CD4-positive, alpha-beta T cell treated with Interleukin-12 subunit alpha and Interleukin-12 subunit beta, for 1 hour (primary cell): ENCODE results near the gene CATSPERD.
A peak's percentile ranks its signal among the peaks of the same experiment; 100 is the strongest.

Source experiments
- DNase-seq: peaks from one replicate; pipeline ENCODE4 v3.0.0-alpha.2; 2020

The CATSPERD gene

DNA sequence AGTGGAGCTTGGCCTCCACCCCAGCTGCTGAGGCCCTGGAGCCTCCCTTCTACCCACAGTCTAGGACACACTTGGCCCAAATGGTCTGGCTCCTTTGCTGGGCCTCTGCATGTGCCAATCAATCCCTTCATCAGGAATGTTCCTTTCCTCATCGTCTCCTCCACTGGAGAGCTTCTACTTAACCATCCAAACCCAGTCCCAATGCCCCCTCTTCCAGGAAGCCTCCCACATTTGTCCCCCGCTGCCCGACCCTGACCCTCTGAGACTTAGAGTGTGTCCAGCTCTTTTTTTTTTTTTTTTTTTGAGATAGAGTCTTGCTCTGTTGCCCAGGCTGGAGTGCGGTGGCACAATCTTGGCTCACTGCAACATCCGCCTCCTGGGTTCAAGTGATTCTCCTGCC is 68.0 kb downstream of the CATSPERD start:
- no peak for DNase-seq

DNA sequence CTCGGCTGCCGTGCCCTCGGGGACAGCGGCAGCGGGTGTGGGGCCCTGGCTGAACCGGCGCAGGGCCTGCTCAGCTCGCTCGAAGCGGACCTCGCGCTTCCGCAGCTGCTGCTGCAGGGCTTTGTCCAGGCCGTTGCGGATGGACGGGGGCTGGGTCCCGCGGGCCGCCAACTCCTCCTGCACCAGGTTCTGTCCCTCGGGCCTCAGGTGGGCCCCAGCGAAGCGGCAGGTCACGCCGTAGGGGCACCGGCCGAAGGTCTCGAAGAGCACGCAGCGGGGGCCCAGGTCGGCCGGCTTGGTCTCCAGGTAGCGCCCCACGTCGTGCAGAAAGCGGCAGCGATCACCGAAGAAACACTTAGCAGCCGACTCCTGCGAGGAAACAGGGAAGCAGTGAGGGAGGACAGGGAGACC is 68.9 kb downstream of the CATSPERD start:
- no peak for DNase-seq

DNA sequence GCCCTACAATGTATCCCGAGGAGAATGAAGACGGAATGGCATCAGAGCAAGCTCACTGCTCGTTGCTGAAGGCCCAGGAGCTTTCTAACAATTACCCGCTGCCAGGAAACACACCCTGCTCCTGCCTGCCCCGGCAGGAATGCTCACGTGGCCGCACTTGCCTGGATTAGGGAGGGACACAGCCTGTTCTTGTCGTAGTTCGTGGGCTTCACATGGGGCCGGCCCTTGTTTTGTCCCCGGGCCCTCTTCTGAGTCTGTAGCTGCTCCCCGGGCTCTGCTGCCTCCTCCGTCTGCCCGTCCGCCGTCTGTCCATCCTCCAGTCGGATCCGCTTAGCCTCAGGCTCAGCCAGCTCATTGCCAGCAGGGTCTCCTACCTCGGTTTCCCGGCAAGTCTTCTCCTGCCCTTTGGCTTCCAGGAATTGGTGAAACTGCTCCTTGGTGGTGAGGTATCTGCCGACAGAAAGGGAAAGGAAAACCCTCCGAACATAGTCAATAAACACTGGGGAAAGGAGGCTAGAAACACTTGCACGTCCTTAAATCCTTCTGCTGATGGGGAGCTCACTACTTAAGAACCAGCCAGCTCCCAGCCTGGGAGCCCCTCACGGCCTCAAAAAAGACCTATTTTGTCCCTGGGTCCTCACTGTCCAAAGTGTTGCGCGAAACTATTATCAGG is 69.6 kb downstream of the CATSPERD start:
- DNase-seq, result no peak

DNA sequence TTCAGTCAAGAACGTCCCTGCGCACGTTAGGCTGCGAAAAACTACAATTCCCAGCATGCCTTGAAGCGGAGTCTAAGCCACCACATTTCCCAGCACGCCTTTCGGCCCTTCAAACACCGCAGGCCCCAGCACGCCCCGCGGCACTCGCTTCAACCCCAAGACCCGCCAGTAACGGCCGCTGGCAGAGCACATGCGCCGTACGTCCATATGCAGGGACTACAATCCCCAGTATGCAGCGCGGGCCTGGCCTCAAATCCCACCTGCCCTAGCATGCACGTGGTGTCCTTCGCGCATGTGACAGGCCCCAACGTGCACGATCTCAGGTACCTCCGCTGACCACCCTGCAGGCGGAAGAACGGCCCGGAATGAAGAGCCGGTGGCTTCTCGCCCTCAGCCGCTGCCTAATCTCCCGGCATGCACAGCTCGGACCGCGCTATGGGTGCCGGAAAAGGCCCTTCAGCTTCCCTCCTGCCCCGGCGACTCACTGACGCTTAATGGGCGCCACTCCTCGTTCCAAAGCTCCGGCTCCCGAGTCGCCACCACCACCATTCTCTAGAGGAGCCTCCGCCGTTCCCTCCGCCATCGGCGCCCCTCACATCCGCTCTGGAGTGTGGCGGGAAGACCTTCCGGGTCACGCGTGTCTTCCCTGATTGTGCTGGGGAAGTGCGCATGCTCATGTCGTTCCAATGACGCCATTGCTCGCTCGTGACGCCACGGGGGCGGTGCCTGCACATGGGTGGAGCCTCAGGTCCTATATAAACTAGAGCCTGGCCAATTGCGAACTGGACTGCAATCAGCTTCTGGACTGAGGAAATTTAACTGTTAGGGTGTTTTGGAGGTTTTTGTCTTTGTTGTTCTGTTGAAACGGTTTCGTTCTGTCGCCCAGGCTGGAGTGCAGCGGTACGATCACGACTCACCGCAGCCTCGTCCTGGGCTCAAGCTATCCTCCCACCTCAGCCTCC is 70.4 kb downstream of the CATSPERD start, which contains the start of gene DUS3L:
DUS3L (minus strand) TSS at position 605 of the 962 bp plus-strand sequence; CDS start at position 583, 22 bp downstream.
- DNase-seq, result peak; percentile 97

DNA sequence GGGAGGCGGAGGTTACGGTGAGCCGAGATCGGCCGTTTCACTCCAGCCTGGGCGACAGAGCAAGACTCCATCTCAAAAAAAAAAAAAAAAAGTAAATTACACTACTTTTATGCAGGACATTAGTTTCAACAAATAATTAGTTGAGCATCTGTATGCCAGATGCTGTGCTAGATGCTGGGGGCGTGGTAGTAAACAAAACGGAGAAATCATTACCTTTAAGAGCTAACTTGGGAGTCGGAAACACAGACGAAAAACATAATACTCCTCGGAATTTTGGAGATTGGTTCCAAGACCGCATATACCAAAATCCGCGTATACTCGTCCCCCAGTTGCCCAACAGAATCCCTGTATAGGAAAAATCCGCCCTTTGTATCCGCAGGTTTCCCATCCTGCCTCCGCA is 71.8 kb downstream of the CATSPERD start:
- no peak for DNase-seq

DNA sequence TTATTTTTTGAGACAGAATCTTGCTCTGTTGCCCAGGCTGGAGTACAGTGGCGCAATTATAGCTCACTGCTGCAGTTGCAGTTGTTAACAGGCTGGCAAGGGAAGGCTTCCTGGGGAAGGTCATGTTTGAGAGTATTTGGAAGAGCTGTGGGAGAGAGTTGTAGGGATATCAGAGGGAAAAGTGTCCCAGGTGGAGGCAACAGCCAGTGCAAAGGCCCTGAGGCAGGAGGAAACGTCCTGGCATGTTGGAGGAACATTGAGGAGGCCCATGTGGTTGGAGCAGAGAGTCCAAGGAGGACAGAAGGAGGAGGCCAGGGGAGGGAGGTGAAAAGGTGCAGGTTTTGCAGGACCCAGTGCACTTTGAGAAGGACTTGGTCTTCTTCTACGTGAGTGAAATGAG is 72.8 kb downstream of the CATSPERD start:
- DNase-seq, result no peak

DNA sequence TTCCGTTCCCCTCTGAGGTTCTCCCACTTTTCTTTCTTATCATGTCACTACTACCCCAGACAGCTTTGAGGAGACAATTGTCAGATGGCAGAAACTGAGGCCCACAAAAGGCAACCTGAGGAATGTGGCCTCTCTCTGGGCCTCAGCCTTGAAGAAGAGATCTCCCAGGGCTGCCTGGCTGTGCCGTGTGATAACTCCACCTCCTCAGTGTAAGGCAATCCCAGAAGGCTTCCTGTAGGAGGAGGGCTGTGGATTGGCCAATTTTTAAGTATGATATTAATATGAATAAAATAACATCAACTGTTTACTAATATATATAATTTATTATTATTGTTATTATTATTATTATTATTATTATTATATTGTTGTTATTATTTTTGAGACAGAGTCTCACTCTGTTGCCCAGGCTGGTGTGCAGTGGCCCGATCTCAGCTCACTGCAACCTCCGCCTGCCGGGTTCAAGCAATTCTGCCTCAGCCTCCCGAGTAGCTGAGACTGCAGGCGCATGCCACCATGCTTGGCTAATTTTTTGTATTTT is 75.0 kb downstream of the CATSPERD start:
- DNase-seq, result no peak

DNA sequence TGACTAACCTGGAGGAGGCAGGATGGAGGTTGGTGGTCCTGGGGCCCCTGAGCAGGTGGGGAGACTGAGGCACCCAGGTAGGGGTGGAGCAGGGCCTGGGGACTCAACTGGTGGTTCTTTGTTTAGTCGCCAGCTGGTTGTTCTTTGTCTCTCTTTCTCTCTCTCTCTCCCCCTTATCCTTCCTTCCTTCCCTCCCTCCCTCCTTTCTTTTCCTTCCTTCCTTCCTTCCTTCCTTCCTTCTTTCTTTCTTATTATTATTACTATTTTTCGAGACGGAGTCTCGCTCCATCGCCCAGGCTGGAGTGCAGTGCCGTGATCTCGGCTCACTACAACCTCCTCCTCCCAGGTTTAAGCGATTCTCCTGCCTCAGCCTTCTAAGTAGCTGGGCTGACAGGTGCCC is 77.8 kb downstream of the CATSPERD start:
- DNase-seq, result no peak

DNA sequence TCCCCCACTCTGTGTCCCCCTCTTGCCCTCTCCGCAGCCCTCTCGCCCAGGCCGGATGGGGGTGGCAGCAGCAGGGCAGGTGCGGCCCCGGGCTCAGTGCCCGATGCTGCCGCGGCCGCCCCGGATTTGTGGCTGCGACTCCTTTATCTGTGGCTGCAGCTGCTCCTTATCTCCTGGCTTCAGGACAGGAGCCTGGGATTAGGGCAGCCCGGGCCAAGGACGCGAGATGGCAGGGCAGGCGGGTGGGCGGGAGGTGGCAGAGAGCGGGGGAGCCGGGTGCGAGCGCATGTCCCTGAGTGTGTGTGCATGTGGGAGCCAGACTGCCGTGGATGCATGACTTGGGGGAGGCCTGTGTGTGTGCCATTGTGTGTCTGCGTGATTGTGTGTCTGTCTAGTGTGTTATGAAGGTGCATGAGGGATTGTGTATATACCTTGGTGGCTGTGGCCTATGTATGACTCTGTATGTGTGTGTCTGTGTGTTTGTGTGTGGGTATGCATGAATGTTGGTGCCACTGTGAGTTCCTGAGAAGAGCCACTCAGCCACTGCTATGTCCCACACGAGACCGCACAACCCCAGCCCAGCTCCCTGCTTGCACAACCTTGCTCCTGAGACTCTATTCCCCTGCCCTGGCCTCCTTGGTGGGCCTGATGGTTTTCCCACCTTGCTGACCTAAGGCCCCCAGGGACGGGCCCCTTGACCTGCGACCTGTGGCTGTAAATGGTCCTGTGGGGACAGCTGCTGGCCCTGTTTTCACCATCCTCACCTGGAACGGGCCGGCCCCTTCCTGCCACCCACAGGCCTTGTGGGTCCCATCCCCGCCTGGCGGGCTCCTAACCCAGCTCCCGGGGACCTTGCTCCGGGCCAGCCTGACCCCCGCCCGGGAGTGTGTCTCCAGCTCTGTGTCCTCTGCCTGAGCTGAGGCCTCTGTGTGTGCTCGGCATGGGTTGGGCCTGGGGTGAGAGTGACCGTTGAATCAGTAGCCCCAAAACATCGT is 79.1 kb downstream of the CATSPERD start:
- DNase-seq, result no peak

DNA sequence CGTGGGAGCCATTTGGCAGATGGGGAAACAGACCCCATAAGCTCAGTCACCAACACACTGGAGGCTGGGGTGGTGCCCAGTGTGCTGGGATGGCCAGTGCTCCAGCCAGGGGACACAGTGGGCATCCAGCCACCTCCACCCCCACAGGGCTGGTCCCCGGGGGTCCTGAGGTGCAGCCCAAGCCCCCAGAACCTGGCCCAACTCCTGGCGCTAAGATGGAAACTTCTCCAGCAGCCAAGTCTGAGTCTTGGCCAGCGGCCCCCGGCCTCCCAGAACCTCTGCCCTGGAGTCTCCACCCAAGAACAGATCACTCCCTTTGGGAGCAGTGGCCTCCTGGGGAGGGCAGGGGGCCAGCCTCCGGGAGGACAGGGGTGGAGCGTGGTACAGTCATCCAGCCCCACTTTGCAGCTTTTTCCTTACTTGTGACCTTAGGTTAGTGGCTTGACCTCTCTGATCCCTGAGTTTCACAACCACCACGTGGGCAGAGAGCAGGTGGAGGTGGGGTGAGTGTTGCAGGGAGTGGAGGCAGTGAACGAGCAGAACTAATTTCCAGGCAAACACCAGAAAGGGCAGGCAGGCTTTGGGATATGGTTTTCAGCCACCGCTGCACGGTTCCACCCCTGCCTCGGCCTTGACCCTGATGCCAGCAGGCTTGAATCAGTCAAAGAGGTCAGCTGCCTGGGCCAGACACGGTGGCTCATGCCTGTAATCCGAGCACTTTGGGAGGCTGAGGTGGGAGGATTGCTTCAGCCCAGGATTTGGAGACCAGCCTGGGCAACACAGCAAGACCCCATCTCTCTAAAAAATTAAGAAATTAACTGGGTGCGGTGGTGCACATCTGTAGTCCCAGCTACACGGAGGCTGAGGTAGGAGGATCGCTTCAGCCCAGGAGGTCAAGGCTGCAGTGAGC is 80.2 kb downstream of the CATSPERD start:
- DNase-seq, result no peak

DNA sequence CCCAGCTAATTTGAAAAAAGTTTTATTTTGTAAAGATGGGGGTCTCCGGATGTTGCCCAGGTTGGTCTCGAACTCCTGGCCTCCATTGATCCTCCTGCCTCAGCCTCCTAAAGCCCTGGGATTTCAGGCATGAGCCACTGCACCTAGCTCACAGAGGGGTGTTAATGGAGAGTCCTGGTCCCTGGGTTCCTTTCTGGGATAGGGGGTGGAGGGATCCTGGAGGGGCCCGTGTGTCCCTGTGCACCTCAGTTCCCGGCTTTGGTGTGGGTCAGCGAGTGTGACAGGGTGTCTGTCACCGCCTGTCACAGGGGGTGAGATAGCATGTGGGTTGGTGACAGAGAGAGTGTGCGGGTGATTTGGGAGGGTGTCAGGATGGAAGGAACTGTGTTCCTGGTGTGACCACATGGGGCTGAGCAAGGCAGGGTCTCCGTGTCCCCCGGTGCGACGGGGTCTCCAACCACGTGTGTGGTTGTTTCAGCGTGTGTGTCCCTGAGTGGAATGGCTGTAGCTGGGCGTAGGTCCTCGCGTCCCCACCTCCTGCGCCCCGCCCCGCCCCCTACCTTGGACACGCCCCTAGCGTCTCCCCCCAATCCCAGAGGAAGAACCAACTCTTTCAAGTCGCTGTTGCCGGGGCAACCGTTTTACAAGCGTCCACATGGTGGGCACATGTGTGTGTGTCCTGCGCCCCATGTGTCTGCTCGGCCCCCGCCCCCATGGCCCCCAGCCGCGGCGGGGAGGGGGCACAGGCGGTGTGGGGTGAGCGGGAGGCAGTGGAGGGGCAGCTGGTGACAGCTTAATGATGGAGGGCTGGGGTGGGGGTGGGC is 81.6 kb downstream of the CATSPERD start:
- no peak for DNase-seq

DNA sequence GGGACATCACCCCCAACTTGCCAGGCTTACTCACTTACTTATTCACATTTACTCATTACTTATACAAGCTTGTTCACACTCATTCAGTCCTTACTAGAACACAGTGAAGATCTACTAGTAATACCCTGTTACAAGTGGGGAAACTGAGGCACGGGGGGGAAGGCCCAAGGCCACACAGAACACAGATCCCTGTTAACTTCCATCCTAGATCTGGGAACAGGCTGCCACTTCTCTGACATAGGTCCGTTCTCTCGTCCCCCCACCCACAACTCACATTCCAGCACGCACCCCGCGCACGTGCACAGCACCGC is 83.0 kb downstream of the CATSPERD start:
- no peak for DNase-seq

DNA sequence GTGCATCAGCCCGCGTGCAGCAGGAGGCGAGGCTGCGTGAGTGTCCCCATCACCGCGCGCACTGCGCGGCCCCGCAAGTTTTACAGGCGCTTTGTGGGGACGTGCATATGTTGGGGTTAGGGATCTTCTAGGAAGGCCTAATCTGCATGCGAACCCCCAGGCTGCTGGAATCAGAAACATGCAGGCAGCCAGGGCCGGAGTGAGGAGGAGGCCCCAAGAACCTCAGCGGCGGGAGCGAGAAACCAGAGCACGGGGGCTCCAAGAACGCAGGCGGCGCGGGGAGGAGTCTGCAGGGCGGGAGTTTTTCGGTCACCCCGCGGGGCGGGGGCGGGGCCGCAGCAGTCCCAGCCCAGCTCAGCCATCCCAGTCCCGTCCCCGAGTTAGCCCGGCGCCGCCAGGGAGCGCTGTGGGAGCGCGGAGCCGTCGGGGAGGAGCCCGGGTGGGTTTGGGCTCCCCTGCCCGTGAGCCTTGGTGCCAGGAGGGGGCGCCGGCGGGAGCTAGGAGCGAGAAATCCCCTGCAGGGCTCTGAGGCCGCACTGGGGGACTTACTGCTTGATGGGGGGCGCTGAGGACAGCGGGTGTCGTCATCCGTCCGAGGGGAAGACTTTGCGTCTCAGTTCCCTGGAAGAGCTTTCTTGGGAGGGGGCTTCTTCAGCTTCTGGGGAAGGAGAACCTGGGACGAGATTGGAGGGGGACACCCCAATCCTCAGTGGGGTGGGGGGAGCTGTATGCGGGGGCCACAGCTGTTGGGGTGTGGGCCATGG is 83.5 kb downstream of the CATSPERD start:
- DNase-seq, result peak; percentile 93

DNA sequence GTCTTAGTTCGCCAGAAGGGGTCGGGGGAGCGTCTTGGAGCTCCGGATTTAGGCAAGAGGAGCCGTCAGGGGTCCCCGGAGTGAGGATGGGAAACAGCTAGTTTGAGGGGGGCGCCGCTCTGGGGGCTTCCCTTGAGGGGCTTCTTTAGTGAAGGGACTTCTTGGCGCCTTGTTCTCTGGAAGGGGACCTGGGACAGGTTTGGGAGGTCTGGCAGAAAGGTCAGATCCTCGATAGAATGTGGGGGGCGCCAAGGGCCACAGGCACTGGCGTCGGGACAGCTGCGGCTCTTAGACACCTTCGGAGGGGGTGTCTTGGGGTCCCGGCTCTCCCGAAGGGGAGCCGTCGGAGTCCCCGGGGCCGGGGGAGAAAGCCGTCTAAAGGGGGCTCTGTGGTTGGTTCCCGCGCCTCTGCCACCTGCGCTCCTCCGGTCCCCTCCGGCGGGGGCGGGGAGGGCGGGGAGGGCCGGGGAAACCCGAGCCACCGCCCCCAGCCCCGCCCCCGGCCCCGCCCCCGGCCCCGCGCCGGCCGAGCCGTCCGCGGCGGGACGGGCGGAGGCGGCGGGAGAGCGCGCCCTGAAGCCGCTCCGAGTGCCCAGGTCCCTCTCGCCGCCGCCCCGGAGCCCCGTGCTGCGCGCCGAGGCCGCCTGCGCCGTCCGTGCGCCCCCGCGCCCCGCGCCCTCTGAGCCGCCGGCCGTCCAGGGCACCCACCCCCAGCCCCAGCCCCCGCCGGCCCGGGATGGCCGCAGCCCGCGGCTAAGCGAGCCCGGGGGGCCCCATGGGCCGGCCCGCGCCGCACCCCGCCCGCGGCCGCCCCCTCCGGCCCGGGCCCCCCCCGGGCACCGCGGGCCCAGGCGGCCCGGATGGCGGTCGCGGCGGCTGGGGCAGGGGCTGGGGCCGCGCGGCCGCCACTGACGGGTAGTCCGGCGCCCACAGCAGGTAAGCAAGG is 84.4 kb downstream of the CATSPERD start, which contains the start of gene NRTN:
NRTN (plus strand) TSS at position 552 of the 946 bp plus-strand sequence. CDS start 19,099 bp downstream, outside the sequence.
- DNase-seq, result peak; percentile 62

DNA sequence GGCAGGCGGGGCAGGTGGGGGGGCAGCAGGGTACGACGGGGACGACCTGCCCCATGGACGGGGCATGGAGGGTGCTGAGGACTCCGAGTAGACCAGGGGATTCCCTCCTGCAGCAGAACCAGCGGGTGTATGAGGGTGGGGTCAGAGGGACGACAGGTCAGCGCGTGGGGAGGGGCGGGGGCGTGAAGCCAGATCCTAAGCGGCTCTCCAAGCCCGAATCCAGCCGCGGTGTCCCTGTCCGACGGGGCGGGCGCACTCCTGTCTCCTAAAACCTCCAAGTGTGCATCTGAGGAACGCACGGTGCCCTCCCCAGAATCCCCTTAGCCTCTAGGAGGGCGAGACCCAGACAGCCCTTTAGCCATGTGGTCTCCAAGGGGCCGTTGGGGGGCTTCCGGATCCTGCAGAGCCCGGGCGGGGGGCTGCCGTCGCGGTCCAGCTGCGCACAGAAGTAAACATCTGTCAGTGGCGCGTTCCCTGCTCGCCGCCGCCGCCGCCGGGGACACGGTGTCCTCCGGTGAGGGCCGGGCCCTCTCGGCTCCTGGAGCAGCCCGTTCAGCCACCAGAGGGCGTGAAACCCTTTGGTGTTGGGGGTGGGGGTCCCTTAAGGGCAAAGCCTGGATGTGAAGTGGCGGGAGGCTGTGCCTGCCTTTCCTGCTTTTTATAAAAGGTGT is 85.2 kb downstream of the CATSPERD start:
- peak; percentile 57 for DNase-seq

DNA sequence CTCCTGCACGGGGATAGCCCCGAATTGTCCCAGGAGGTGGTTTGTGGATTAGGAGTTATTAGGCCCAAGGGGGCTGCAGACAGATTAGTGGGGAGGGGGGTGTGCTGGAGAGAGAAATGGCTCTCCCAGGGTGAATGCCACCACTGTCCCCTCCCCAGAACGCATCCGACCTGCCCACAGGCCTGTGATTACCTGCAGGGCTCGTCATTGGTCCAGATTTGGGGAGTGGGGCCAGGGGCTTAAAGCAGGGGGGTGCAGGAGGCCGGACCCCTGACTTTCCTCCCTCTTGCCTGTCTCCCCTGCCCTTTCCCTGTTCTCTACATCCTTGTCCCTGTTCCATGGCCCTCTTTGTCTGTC is 85.7 kb downstream of the CATSPERD start:
- no peak for DNase-seq

DNA sequence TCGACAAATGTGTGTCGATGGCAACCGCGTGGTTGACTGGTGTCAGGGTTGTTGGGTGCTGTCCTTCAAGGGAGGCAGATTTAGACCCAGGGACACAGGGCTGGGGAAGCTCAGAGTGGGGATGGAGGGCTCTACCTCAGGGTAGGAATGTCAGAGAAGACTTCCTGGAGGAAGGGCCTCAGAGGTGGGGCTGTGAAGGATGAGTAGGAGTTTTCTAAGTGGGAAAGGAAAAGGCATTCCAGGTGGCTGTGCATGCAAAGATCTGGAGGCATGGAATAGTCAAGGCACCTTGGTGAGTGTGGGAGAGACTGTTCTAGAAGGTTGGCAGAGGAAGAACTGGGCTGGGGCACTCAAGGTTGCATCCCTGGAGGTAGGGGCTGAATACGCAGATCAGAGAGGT is 86.5 kb downstream of the CATSPERD start:
- DNase-seq, result no peak
